Measurements from ENCODE around the gene MALRD1.

- TF ChIP-seq CTCF (IDR thresholded peaks at IDR 0.05) (no peak), POLR2A (IDR thresholded peaks at IDR 0.05) (no peak)
Measured at GRCh38 chr10:19024611-19025010, 24.0 kb upstream of the MALRD1 start.

All from sigmoid colon (tissue), 3 donors.